HTR-8/SVneo (cell line): Measurements from ENCODE around the gene ANLN.
"Not testable (repeated sequence)": the region's sequence is repeated elsewhere in the genome, so short reads cannot be mapped to it uniquely, and the experiment has no call there.

Experiments used
- DNase-seq: peaks from one replicate; pipeline ENCODE4 v3.0.0; 2011; ENCODE audit warnings: low spot score, mixed read lengths; ENCODE audit not compliant: insufficient read length
- FAIRE-seq: peaks from 2 replicates; lab custom pipeline; 2011; peaks lifted over from hg19 to GRCh38; lab: Jason Lieb, UNC

ANLN gene

GRCh38 chr7:36491317-36491716 lies 101.7 kb downstream of the ANLN start:
- FAIRE-seq (no peak), DNase-seq (no peak)

DNA sequence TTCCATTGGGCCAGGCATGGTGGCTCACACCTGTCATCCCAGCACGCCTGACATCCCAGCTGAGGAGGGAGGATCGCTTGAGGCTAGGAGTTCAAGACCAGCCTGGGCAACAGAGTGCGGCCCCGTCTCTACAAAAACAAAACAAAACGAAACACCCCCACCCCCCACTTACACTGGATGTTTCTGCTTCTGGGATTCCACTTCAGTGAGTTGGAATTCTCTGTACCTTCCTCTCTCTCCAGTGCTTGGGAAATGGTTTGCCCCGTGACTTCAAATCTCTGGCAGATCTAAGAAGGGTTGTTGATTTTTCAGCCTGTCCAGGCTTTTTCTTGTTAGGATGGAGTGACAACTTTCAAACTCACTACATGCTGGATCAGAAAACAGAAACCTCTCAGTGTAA lies 106.9 kb downstream of the ANLN start:
- DNase-seq = no peak

GRCh38 chr7:36497176-36497575 lies 107.5 kb downstream of the ANLN start:
- not testable (repeated sequence) for FAIRE-seq, DNase-seq

More for the DNA sequence above, 106.9 kb downstream of the ANLN start:
- FAIRE-seq = no peak

DNA sequence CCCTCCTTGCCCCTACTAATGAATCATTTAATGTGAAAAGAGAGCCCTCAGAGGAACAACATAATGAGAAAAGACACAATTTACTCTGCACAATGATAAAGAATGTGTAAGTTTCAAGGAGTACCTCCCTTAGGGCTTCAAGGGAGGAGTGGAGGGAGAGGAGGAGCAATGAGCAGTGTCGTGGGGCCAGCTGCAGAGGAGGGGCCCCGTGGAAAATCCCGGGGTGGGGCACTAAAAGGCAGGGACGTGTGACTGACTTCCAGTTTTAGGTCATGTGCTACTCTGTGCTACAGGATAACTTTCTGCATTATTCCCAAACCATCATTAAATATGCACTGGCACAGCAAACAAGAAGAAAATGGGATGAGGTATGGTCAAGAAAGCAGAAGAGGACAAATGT lies 108.1 kb downstream of the ANLN start:
- FAIRE-seq = no peak
- DNase-seq = no peak
